GM12892 (cell line): ENCODE results near the gene RAB31.

Experiments used
- POLR2A ChIP-seq: IDR thresholded peaks from 2 replicates; pipeline ENCODE4 v1.6.1; 2011; ENCODE audit warnings: low read depth, low read length, control low read depth
- POLR2AphosphoS5 ChIP-seq: IDR thresholded peaks from 2 replicates; pipeline ENCODE4 v1.6.1; 2011; ENCODE audit warnings: low read depth, low read length, control low read depth
- TAF1 ChIP-seq: IDR thresholded peaks from 2 replicates; pipeline ENCODE4 v1.6.1; 2011; ENCODE audit warnings: low read depth, mild to moderate bottlenecking, control low read depth, low read length, borderline replicate concordance

- TF ChIP-seq POLR2A (no peak), POLR2AphosphoS5 (no peak), TAF1 (no peak)
Observed at GRCh38 chr18:9739516-9739915, 31.4 kb downstream of the RAB31 start.
